Activated CD4-positive, alpha-beta T cell treated with anti-CD3 and anti-CD28 coated beads for 36 hours (primary cell): ENCODE measurements around the gene R3HDML. TPM values are rescaled to one million over a fixed set of nuclear protein-coding genes. Genes with fewer than 3 reads are reported as not detected.
"Not testable (repeated sequence)": the region's sequence is repeated elsewhere in the genome, so short reads cannot be mapped to it uniquely, and the experiment has no call there.

Experiments used
- ATAC-seq: fragments of 200-7000 bp; cut with Tn5 transposase; one replicate; pipeline ENCODE4 v1.10.0; 2021; ENCODE audit warnings: mild to moderate bottlenecking, moderate library complexity
- CTCF ChIA-PET: fragments of 350-600 bp; sonication (Branson Sonifier 250); formaldehyde crosslinking; loops from one replicate; lab custom pipeline; 2021; ENCODE audit warnings: antibody characterized with exemption; lab: Charles Lee
- POLR2A ChIA-PET: fragments of 350-600 bp; sonication (Branson Sonifier 250); formaldehyde crosslinking; loops from one replicate; lab custom pipeline; 2021; ENCODE audit warnings: antibody characterized with exemption, inconsistent platforms; lab: Charles Lee
- DNase-seq: peaks from one replicate; pipeline ENCODE4 v3.0.0-alpha.2; 2020
- H3K27ac Mint-ChIP-seq: one replicate; pipeline ENCODE4 v1.8.0; 2021; ENCODE audit warnings: mixed read lengths
- H3K27me3 Mint-ChIP-seq: one replicate; pipeline ENCODE4 v1.8.0; 2021; ENCODE audit warnings: mixed read lengths
- H3K36me3 Mint-ChIP-seq: one replicate; pipeline ENCODE4 v1.8.0; 2021; ENCODE audit warnings: low read depth, mixed read lengths
- H3K4me1 Mint-ChIP-seq: one replicate; pipeline ENCODE4 v1.8.0; 2021; ENCODE audit warnings: mixed read lengths
- H3K4me3 Mint-ChIP-seq: one replicate; pipeline ENCODE4 v1.8.0; 2021; ENCODE audit warnings: mild to moderate bottlenecking, moderate library complexity, mixed read lengths
- H3K9me3 Mint-ChIP-seq: one replicate; pipeline ENCODE4 v1.8.0; 2021; ENCODE audit warnings: low read depth, mixed read lengths
- intact Hi-C, 2 experiments: fragments of 100-400 bp; cut with DNase I in 1 of 2; cut with micrococcal nuclease in 1 of 2; formaldehyde crosslinking; loops; one replicate each; pipeline versions ENCODE4 v1.14.2 to v1.15.1; 2022 to 2024; cut with DNase I, micrococcal nuclease
- total RNA-seq, 2 experiments: library from RNA; stranded (reverse); gene quantifications; one replicate each; pipeline ENCODE4 v1.2.3, GENCODE V29; 2021

Gene R3HDML
- total RNA-seq, 2 experiments from 2014 or later: not detected

GRCh38 chr20:44331201-44331600 is 5.6 kb upstream of the R3HDML start:
- Mint-ChIP-seq H3K27ac (no peak overlapping the region), H3K27me3 (peaks cover 7% of the 10 kb centered on the region), H3K4me1 (no peaks in the 10 kb centered on the region), H3K36me3 (no peaks in the 10 kb centered on the region), H3K9me3 (no peaks in the 10 kb centered on the region), H3K4me3 (no peak overlapping the region)
- ATAC-seq: no peak
- intact Hi-C loops: no loop called here
- CTCF ChIA-PET: interaction anchor here (1.3 kb wide), 1 partner anchor 113 kb away, joined by 12 read pairs; no protein-coding TSS in a partner anchor
- POLR2A ChIA-PET: no interaction called here
- DNase-seq: no peak

GRCh38 chr20:44334306-44334705 is 2.5 kb upstream of the R3HDML start:
- no peak overlapping the region for H3K27ac Mint-ChIP-seq
- no peak overlapping the region for H3K4me3 Mint-ChIP-seq
- no peaks in the 10 kb centered on the region for H3K9me3 Mint-ChIP-seq
- no peaks in the 10 kb centered on the region for H3K36me3 Mint-ChIP-seq
- DNase-seq (no peak), ATAC-seq (no peak)
- ChIA-PET CTCF (no interaction called here), POLR2A (no interaction called here)
- no peaks in the 10 kb centered on the region for H3K4me1 Mint-ChIP-seq
- intact Hi-C loops: no loop called here
- peaks cover 9% of the 10 kb centered on the region for H3K27me3 Mint-ChIP-seq

- intact Hi-C loops: no loop called here
- Mint-ChIP-seq H3K4me3 (no peak overlapping the region), H3K27ac (no peak overlapping the region), H3K36me3 (no peaks in the 10 kb centered on the region), H3K27me3 (peaks cover 9% of the 10 kb centered on the region), H3K9me3 (no peaks in the 10 kb centered on the region), H3K4me1 (no peaks in the 10 kb centered on the region)
- POLR2A ChIA-PET: no interaction called here
- CTCF ChIA-PET: no interaction called here
- ATAC-seq: no peak
- no peak for DNase-seq
Measured at GRCh38 chr20:44334709-44335108, 2.1 kb upstream of the R3HDML start.

GRCh38 chr20:44335675-44336074 is 1.2 kb upstream of the R3HDML start:
- DNase-seq: no peak

GRCh38 chr20:44336086-44336485 is 757 bp upstream of the R3HDML start:
- Mint-ChIP-seq H3K4me1 (no peaks in the 10 kb centered on the region), H3K4me3 (no peak overlapping the region), H3K27ac (no peak overlapping the region), H3K27me3 (peaks cover 9% of the 10 kb centered on the region), H3K9me3 (no peaks in the 10 kb centered on the region), H3K36me3 (no peaks in the 10 kb centered on the region)
- no peak for DNase-seq
- no peak for ATAC-seq
- intact Hi-C loops: no loop called here
- ChIA-PET POLR2A (no interaction called here), CTCF (no interaction called here)

More at GRCh38 chr20:44335675-44336074, 1.2 kb upstream of the R3HDML start:
- Mint-ChIP-seq H3K36me3 (no peaks in the 10 kb centered on the region), H3K27ac (no peak overlapping the region), H3K9me3 (no peaks in the 10 kb centered on the region), H3K27me3 (peaks cover 9% of the 10 kb centered on the region), H3K4me1 (no peaks in the 10 kb centered on the region), H3K4me3 (no peak overlapping the region)
- no peak for ATAC-seq
- CTCF ChIA-PET: no interaction called here
- POLR2A ChIA-PET: no interaction called here
- intact Hi-C loops: no loop called here

GRCh38 chr20:44342248-44342647 is 5.4 kb downstream of the R3HDML start:
- H3K36me3 Mint-ChIP-seq: no peaks in the 10 kb centered on the region
- ChIA-PET POLR2A (no interaction called here), CTCF (no interaction called here)
- intact Hi-C loops: no loop called here
- H3K27ac Mint-ChIP-seq: no peak overlapping the region
- peaks cover 2% of the 10 kb centered on the region for H3K27me3 Mint-ChIP-seq
- ATAC-seq: no peak
- H3K4me1 Mint-ChIP-seq: no peaks in the 10 kb centered on the region
- no peak overlapping the region for H3K4me3 Mint-ChIP-seq
- no peaks in the 10 kb centered on the region for H3K9me3 Mint-ChIP-seq
- no peak for DNase-seq

GRCh38 chr20:44343162-44343675 is 6.4 kb downstream of the R3HDML start:
- Mint-ChIP-seq H3K27me3 (peaks cover 2% of the 10 kb centered on the region), H3K4me3 (no peak overlapping the region), H3K36me3 (no peaks in the 10 kb centered on the region), H3K9me3 (no peaks in the 10 kb centered on the region), H3K27ac (no peak overlapping the region), H3K4me1 (no peaks in the 10 kb centered on the region)
- POLR2A ChIA-PET: no interaction called here
- ATAC-seq (no peak), DNase-seq (no peak)
- intact Hi-C loops: no loop called here
- CTCF ChIA-PET: no interaction called here

GRCh38 chr20:44344723-44345122 is 7.9 kb downstream of the R3HDML start:
- POLR2A ChIA-PET: no interaction called here
- no peaks in the 10 kb centered on the region for H3K9me3 Mint-ChIP-seq
- ATAC-seq: no peak
- no peak for DNase-seq
- H3K4me3 Mint-ChIP-seq: no peak overlapping the region
- no peaks in the 10 kb centered on the region for H3K36me3 Mint-ChIP-seq
- peaks cover 4% of the 10 kb centered on the region for H3K27me3 Mint-ChIP-seq
- no peak overlapping the region for H3K27ac Mint-ChIP-seq
- H3K4me1 Mint-ChIP-seq: no peaks in the 10 kb centered on the region
- intact Hi-C loops: no loop called here
- CTCF ChIA-PET: interaction anchor here (0.8 kb wide), 1 partner anchor 42 kb away, joined by 3 read pairs; no protein-coding TSS in a partner anchor

- H3K27ac Mint-ChIP-seq: no peak overlapping the region
- no peak for DNase-seq
- intact Hi-C loops: no loop called here
- POLR2A ChIA-PET: no interaction called here
- H3K9me3 Mint-ChIP-seq: no peaks in the 10 kb centered on the region
- H3K27me3 Mint-ChIP-seq: peaks cover 4% of the 10 kb centered on the region
- no peak overlapping the region for H3K4me3 Mint-ChIP-seq
- no peak for ATAC-seq
- H3K36me3 Mint-ChIP-seq: no peaks in the 10 kb centered on the region
- CTCF ChIA-PET: no interaction called here
- H3K4me1 Mint-ChIP-seq: no peaks in the 10 kb centered on the region
Measured at GRCh38 chr20:44345147-44345546, 8.3 kb downstream of the R3HDML start.

- H3K9me3 Mint-ChIP-seq, H3K27me3 Mint-ChIP-seq, H3K4me3 Mint-ChIP-seq, H3K4me1 Mint-ChIP-seq, ATAC-seq, DNase-seq, CTCF ChIA-PET, intact Hi-C loops, H3K36me3 Mint-ChIP-seq, H3K27ac Mint-ChIP-seq, POLR2A ChIA-PET: not testable (repeated sequence)
Measured at GRCh38 chr20:44345941-44346340, 9.1 kb downstream of the R3HDML start.

GRCh38 chr20:44348168-44348659 is 11.4 kb downstream of the R3HDML start:
- H3K27me3 Mint-ChIP-seq: peaks cover 6% of the 10 kb centered on the region
- POLR2A ChIA-PET: no interaction called here
- H3K27ac Mint-ChIP-seq: no peak overlapping the region
- CTCF ChIA-PET: interaction anchor here (0.6 to 0.8 kb wide), 2 partner anchors 9 to 113 kb away, joined by 3 read pairs; no protein-coding TSS in a partner anchor
- DNase-seq (no peak), ATAC-seq (no peak)
- no peaks in the 10 kb centered on the region for H3K4me1 Mint-ChIP-seq
- no peaks in the 10 kb centered on the region for H3K9me3 Mint-ChIP-seq
- H3K4me3 Mint-ChIP-seq: no peak overlapping the region
- intact Hi-C loops: no loop called here
- H3K36me3 Mint-ChIP-seq: no peaks in the 10 kb centered on the region

GRCh38 chr20:44349349-44349748 is 12.5 kb downstream of the R3HDML start:
- ATAC-seq (no peak), DNase-seq (no peak)
- Mint-ChIP-seq H3K4me1 (no peaks in the 10 kb centered on the region), H3K4me3 (no peak overlapping the region), H3K9me3 (no peaks in the 10 kb centered on the region), H3K27me3 (peaks cover 6% of the 10 kb centered on the region), H3K27ac (no peak overlapping the region), H3K36me3 (no peaks in the 10 kb centered on the region)
- POLR2A ChIA-PET: no interaction called here
- CTCF ChIA-PET: no interaction called here
- intact Hi-C loops: no loop called here
